ENCODE measurements around the gene AK9. TPM values are rescaled to one million over a fixed set of nuclear protein-coding genes. Genes with fewer than 3 reads are reported as not detected.

AK9 gene
- total RNA-seq, 4 donors from 2014 or later: 9.1 to 15.7 (median 13.2) TPM

- Histone ChIP-seq H3K36me3 (peaks cover 0 to 33% of the 10 kb centered on the region in 2 donors), H3K4me1 (no peaks in the 10 kb centered on the region), H3K4me3 (no peak overlapping the region), H3K27ac (no peak overlapping the region), H3K9me3 (no peaks in the 10 kb centered on the region), H3K27me3 (no peaks in the 10 kb centered on the region)
- TF ChIP-seq CTCF (IDR thresholded peaks at IDR 0.05): no peak
- no peak for TF ChIP-seq POLR2A (IDR thresholded peaks at IDR 0.05)
- no peak for TF ChIP-seq EP300 (IDR thresholded peaks at IDR 0.05)
- TF ChIP-seq POLR2AphosphoS5 (IDR thresholded peaks at IDR 0.05): no peak
- 95% methylated on average over 1 of the region's 1 CpG; no CpG with 5 or more reads in 1 of the 2 donors for WGBS, 2 donors (ENCODE audit: low coverage in 1 of 2)
- no peak for ATAC-seq
Measured at GRCh38 chr6:109632405-109632804, 58.6 kb downstream of the AK9 start.

- no peak for TF ChIP-seq CTCF (IDR thresholded peaks at IDR 0.05)
- no peak for TF ChIP-seq EP300 (IDR thresholded peaks at IDR 0.05)
- TF ChIP-seq POLR2A (IDR thresholded peaks at IDR 0.05): no peak
- TF ChIP-seq POLR2AphosphoS5 (IDR thresholded peaks at IDR 0.05): no peak
- 92 to 93% methylated on average over 1 of the region's 1 CpG for WGBS, 2 donors (ENCODE audit: low coverage in 1 of 2)
- Histone ChIP-seq H3K4me3 (no peak overlapping the region), H3K27me3 (no peaks in the 10 kb centered on the region), H3K4me1 (no peaks in the 10 kb centered on the region), H3K36me3 (peaks cover 0 to 33% of the 10 kb centered on the region in 2 donors), H3K27ac (no peak overlapping the region), H3K9me3 (no peaks in the 10 kb centered on the region)
- no peak for ATAC-seq
Measured at GRCh38 chr6:109631403-109631802, 59.6 kb downstream of the AK9 start.

GRCh38 chr6:109628158-109629000 lies 62.6 kb downstream of the AK9 start:
- H3K4me3 ChIP-seq: no peak overlapping the region
- ATAC-seq: no peak

GRCh38 chr6:109626311-109626710 lies 64.7 kb downstream of the AK9 start:
- Histone ChIP-seq H3K27ac (no peak overlapping the region), H3K9me3 (peaks cover 0 to 14% (median 0%) of the 10 kb centered on the region in 3 donors), H3K4me1 (no peaks in the 10 kb centered on the region), H3K36me3 (peaks cover 0 to 9% of the 10 kb centered on the region in 2 donors), H3K27me3 (no peaks in the 10 kb centered on the region), H3K4me3 (no peak overlapping the region)
- no peak for TF ChIP-seq EP300 (IDR thresholded peaks at IDR 0.05)
- TF ChIP-seq POLR2A (IDR thresholded peaks at IDR 0.05): no peak
- TF ChIP-seq POLR2AphosphoS5 (IDR thresholded peaks at IDR 0.05): no peak
- no peak for TF ChIP-seq CTCF (IDR thresholded peaks at IDR 0.05)
- no peak for ATAC-seq
- 52 to 60% methylated on average over 2 of the region's 2 CpGs for WGBS, 2 donors (ENCODE audit: low coverage in 1 of 2)

More at GRCh38 chr6:109628158-109629000, 62.6 kb downstream of the AK9 start:
- H3K4me1 ChIP-seq: no peaks in the 10 kb centered on the region
- peaks cover 0 to 14% (median 0%) of the 10 kb centered on the region in 3 donors for H3K9me3 ChIP-seq
- no peak for TF ChIP-seq POLR2A (IDR thresholded peaks at IDR 0.05)
- TF ChIP-seq CTCF (IDR thresholded peaks at IDR 0.05): no peak
- TF ChIP-seq POLR2AphosphoS5 (IDR thresholded peaks at IDR 0.05): no peak
- TF ChIP-seq EP300 (IDR thresholded peaks at IDR 0.05): no peak
- H3K27me3 ChIP-seq: no peaks in the 10 kb centered on the region
- H3K36me3 ChIP-seq: peaks cover 0 to 26% of the 10 kb centered on the region in 2 donors
- WGBS, 2 donors (ENCODE audit: low coverage in 1 of 2): 82 to 93% methylated on average over 4 of the region's 4 CpGs
- H3K27ac ChIP-seq: no peak overlapping the region

GRCh38 chr6:109625199-109625598 lies 65.8 kb downstream of the AK9 start:
- Histone ChIP-seq H3K27me3 (no peaks in the 10 kb centered on the region), H3K9me3 (peaks cover 0 to 14% (median 0%) of the 10 kb centered on the region in 3 donors), H3K36me3 (no peaks in the 10 kb centered on the region), H3K4me3 (no peak overlapping the region), H3K4me1 (no peaks in the 10 kb centered on the region), H3K27ac (no peak overlapping the region)
- WGBS, 2 donors (ENCODE audit: low coverage in 1 of 2): 67 to 83% methylated on average over 1 to 6 of the region's 7 CpGs
- TF ChIP-seq POLR2A (IDR thresholded peaks at IDR 0.05): no peak
- TF ChIP-seq EP300 (IDR thresholded peaks at IDR 0.05): no peak
- TF ChIP-seq CTCF (IDR thresholded peaks at IDR 0.05): no peak
- TF ChIP-seq POLR2AphosphoS5 (IDR thresholded peaks at IDR 0.05): no peak
- no peak for ATAC-seq
